Liver (tissue), 9 donors: ENCODE results near the gene TMEM270. TPM values are rescaled to one million over a fixed set of nuclear protein-coding genes. Genes with fewer than 3 reads are reported as not detected.

Experiments used
- DNase-seq: peaks from one replicate; pipeline ENCODE4 v3.0.0-alpha.2; 2017; ENCODE audit warnings: low spot score
- H3K27ac ChIP-seq, 2 donors: one replicate each; pipeline ENCODE4 v1.7.0; 2013; ENCODE audit warnings: inconsistent platforms in 2 of 2, low read length in 2 of 2, control low read depth in 1 of 2, low read depth in 1 of 2, mild to moderate bottlenecking in 1 of 2
- H3K27me3 ChIP-seq, 4 donors: one replicate each; pipeline versions ENCODE4 v1.6.1 to v1.7.0; 2013; ENCODE audit warnings: low read length in 3 of 4, inconsistent platforms in 1 of 4, mild to moderate bottlenecking in 1 of 4, moderate library complexity in 1 of 4; ENCODE audit not compliant: control insufficient read depth in 4 of 4, insufficient read depth in 4 of 4
- H3K36me3 ChIP-seq, 4 donors: one replicate each; pipeline versions ENCODE4 v1.6.1 to v1.7.0; 2013; ENCODE audit warnings: low read length in 3 of 4, mild to moderate bottlenecking in 3 of 4, low read depth in 1 of 4, moderate library complexity in 1 of 4; ENCODE audit not compliant: control insufficient read depth in 4 of 4, insufficient read depth in 3 of 4
- H3K4me1 ChIP-seq, 4 donors: one replicate each; pipeline versions ENCODE4 v1.6.1 to v1.7.0; 2013; ENCODE audit warnings: low read length in 3 of 4, mild to moderate bottlenecking in 3 of 4, moderate library complexity in 1 of 4; ENCODE audit not compliant: control insufficient read depth in 4 of 4, insufficient read depth in 4 of 4
- H3K4me3 ChIP-seq, 3 donors: one replicate each; pipeline versions ENCODE4 v1.6.1 to v1.7.0; 2013; ENCODE audit warnings: low read length in 3 of 3, control low read depth in 1 of 3, low read depth in 1 of 3, mild to moderate bottlenecking in 1 of 3
- H3K9ac ChIP-seq, 2 donors: one replicate each; pipeline ENCODE4 v1.7.0; 2013; ENCODE audit warnings: low read length in 2 of 2, mild to moderate bottlenecking in 2 of 2, moderate library complexity in 2 of 2, control low read depth in 1 of 2, low read depth in 1 of 2
- H3K9me3 ChIP-seq, 4 donors: one replicate each; pipeline versions ENCODE4 v1.6.1 to v1.7.0; 2013; ENCODE audit warnings: low read length in 3 of 4; ENCODE audit not compliant: control insufficient read depth in 4 of 4
- CTCF ChIP-seq: fragments of 150-350 bp; IDR thresholded peaks from 2 replicates; pipeline ENCODE4 v1.5.1; 2017; ENCODE audit warnings: improper control_type of control experiment, low read depth, low read length; ENCODE audit not compliant: missing input control
- EGR1 ChIP-seq, 2 donors: IDR thresholded peaks; 2 replicates each; pipeline ENCODE4 v1.6.1; 2016 to 2018; ENCODE audit warnings: antibody characterized with exemption in 2 of 2, low read depth in 2 of 2
- FOXA1 ChIP-seq: IDR thresholded peaks from 2 replicates; pipeline ENCODE4 v1.6.1; 2016; ENCODE audit warnings: antibody characterized with exemption
- FOXA2 ChIP-seq: IDR thresholded peaks from 2 replicates; pipeline ENCODE4 v1.6.1; 2016; ENCODE audit warnings: antibody characterized with exemption
- GABPA ChIP-seq, 2 donors: IDR thresholded peaks in 1 of 2; conservative IDR thresholded peaks in 1 of 2; 2 replicates each; pipeline ENCODE4 v1.6.1; 2016; ENCODE audit warnings: antibody characterized with exemption in 2 of 2, mild to moderate bottlenecking in 1 of 2, moderate library complexity in 1 of 2
- HNF4G ChIP-seq: IDR thresholded peaks from 2 replicates; pipeline ENCODE4 v1.6.1; 2016; ENCODE audit warnings: antibody characterized with exemption
- JUND ChIP-seq, 2 donors: IDR thresholded peaks; 2 replicates each; pipeline ENCODE4 v1.6.1; 2016; ENCODE audit warnings: antibody characterized with exemption in 2 of 2
- NR2F2 ChIP-seq: IDR thresholded peaks from 2 replicates; pipeline ENCODE4 v1.6.1; 2016; ENCODE audit warnings: antibody characterized with exemption
- RAD21 ChIP-seq, 2 donors: IDR thresholded peaks; 2 replicates each; pipeline ENCODE4 v1.6.1; 2016; ENCODE audit warnings: antibody characterized with exemption in 2 of 2, mild to moderate bottlenecking in 2 of 2
- REST ChIP-seq: IDR thresholded peaks from 2 replicates; pipeline ENCODE4 v1.6.1; 2016; ENCODE audit warnings: antibody characterized with exemption, mild to moderate bottlenecking
- RXRA ChIP-seq, 2 donors: IDR thresholded peaks; 2 replicates each; pipeline ENCODE4 v1.6.1; 2017 to 2018; ENCODE audit warnings: antibody characterized with exemption in 2 of 2, mild to moderate bottlenecking in 1 of 2
- SP1 ChIP-seq: IDR thresholded peaks from 2 replicates; pipeline ENCODE4 v1.6.1; 2018; ENCODE audit warnings: antibody characterized with exemption, mild to moderate bottlenecking
- TAF1 ChIP-seq: conservative IDR thresholded peaks from 2 replicates; pipeline ENCODE4 v1.6.1; 2016; ENCODE audit warnings: antibody characterized with exemption, mild to moderate bottlenecking
- YY1 ChIP-seq: IDR thresholded peaks from 2 replicates; pipeline ENCODE4 v1.6.1; 2016; ENCODE audit warnings: antibody characterized with exemption, mild to moderate bottlenecking
- ZBTB33 ChIP-seq: IDR thresholded peaks from 2 replicates; pipeline ENCODE4 v1.6.1; 2016; ENCODE audit warnings: antibody characterized with exemption
- WGBS: extraction: QIAGEN DNeasy Blood & Tissue Kit; methylation state at CpG from one replicate; pipeline ENCODE4 v1.1.7; 2013; 5-methylcytosine and 5-hydroxymethylcytosine counted together
- polyA plus RNA-seq, 2 donors: library from polyadenylated mRNA; stranded (reverse) in 1 of 2; unstranded in 1 of 2; fragments of 200-250 nt in 1 of 2; fragments of >200 nt in 1 of 2; fragmentation: Nextera tagmentation in 1 of 2; extraction: Ambion mirVana in 1 of 2; gene quantifications; one replicate each; pipeline versions ENCODE4 v1.2.1 to v1.2.3, GENCODE V29; 2013 to 2015
- total RNA-seq, 2 donors: library from RNA; depleted of rRNA; stranded (reverse); fragments of >200 nt; gene quantifications; one replicate each; pipeline ENCODE4 v1.2.3, GENCODE V29; 2014
- TF ChIP-seq, protein P1 (sequence below): IDR thresholded peaks from 2 replicates; pipeline ENCODE4 v1.6.1; 2016; ENCODE audit warnings: antibody characterized with exemption
- donor health status: healthy.
- donor health status: healthy.
- donor health status: healthy.
- donor health status: healthy.
- donor health status: healthy.

TMEM270 gene
- total and polyA plus RNA-seq, 4 donors = 0.09 TPM; not detected in 3

DNA sequence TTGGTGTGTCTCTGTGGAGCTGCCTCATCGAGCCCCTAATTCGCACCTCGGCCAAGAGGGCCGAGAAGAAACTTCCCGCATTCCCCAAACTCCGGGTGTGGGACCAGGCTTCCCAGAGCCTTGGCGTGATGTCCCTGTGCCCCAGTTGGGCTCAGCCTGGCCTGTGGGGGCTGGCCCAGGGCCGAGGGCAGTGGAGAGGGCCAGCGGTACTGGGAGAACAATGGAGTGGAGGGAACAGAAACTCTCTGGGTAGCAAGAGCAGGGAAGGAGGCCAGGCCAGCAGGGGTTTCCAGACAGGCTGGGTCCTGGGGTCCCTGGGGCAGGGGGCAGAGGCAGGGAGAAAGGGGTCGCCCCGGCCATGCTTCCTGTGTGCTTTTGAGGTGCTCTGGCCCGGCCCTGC is 16.0 kb downstream of the TMEM270 start:
- WGBS = 93% methylated on average over 12 of the region's 12 CpGs
- DNase-seq = no peak
- no peak overlapping the region for H3K27ac ChIP-seq

DNA sequence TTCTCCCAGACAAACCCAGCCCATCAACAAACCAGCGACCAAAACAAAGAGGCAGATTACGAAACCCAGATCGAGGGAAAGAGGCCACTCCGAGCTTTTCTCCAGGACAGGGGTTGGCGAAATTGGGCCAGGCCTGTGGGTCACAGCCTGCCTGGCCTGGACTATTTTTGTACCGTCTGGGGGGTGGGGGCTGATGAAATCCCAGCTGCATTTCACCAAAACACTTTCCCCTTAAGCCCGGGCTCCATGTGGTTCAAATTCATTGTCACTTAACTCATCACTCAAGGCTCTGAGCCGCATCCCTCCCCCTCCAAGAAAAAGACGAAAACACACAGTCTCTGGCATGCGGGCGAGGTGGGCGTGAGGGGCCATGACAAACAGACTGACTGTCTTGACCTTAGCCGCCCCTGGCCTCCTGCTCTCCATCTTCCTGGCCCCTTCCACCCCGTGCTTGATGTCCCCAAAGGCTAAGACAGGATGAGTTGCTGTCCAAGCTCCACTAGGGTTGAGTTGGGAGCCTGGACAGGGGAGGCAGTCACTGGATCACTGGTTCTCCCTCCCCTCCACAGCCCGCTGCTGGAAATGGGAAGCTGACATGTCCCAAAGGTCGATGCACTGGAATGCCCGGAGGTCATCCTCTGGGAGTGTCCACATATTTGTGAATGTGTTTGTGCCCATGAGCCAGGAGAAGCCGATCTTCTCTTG is 19.2 kb downstream of the TMEM270 start:
- Histone ChIP-seq H3K4me1 (peaks cover 11 to 27% (median 20%) of the 10 kb centered on the region in 4 donors), H3K36me3 (no peaks in the 10 kb centered on the region), H3K9ac (no peak overlapping the region), H3K27ac (peak overlapping the region; percentile 67 to 70), H3K4me3 (no peak overlapping the region), H3K9me3 (no peaks in the 10 kb centered on the region), H3K27me3 (no peaks in the 10 kb centered on the region)
- DNase-seq = no peak
- WGBS = 30% methylated on average over 18 of the region's 18 CpGs
- no peak for TF ChIP-seq GABPA (IDR thresholded peaks at IDR 0.05 in 1 of 2, conservative IDR thresholded peaks at IDR 0.05 in 1 of 2)
- TF ChIP-seq YY1 = peak; percentile 78
- no peak for TF ChIP-seq ZBTB33
- TF ChIP-seq SP1 = peak; percentile 85
- no peak for TF ChIP-seq FOXA2
- TF ChIP-seq EGR1 (IDR thresholded peaks at IDR 0.05; ENCODE audit: low read depth in 2 of 2) = no peak
- no peak for TF ChIP-seq CTCF
- TF ChIP-seq NR2F2 = peak; percentile 93
- TF ChIP-seq RAD21 (IDR thresholded peaks at IDR 0.05) = peak; percentile 25 to 54
- TF ChIP-seq REST = no peak
- no peak for TF ChIP-seq FOXA1
- no peak for TF ChIP-seq TAF1
- peak; percentile 63 for TF ChIP-seq HNF4G
- TF ChIP-seq, protein P1, sequence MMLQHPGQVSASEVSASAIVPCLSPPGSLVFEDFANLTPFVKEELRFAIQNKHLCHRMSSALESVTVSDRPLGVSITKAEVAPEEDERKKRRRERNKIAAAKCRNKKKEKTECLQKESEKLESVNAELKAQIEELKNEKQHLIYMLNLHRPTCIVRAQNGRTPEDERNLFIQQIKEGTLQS = peak; percentile 47
- TF ChIP-seq RXRA (IDR thresholded peaks at IDR 0.05) = peak; percentile 95 to 98
- TF ChIP-seq JUND (IDR thresholded peaks at IDR 0.05) = peak; percentile 7 to 30

More for the DNA sequence above, 16.0 kb downstream of the TMEM270 start:
- TF ChIP-seq JUND (IDR thresholded peaks at IDR 0.05) (no peak), REST (no peak)
- Histone ChIP-seq H3K9me3 (no peaks in the 10 kb centered on the region), H3K27me3 (no peaks in the 10 kb centered on the region), H3K4me3 (no peak overlapping the region), H3K4me1 (peaks cover 11 to 30% (median 20%) of the 10 kb centered on the region in 4 donors), H3K9ac (no peak overlapping the region), H3K36me3 (no peaks in the 10 kb centered on the region)
